H1 (cell line): ENCODE results near the gene SLC25A11.

Source experiments
- EGR1 ChIP-seq: IDR thresholded peaks from 2 replicates; pipeline ENCODE4 v1.6.1; 2011; ENCODE audit warnings: low read depth, low read length, borderline replicate concordance
- EZH2 ChIP-seq: fragments of 200-600 bp; sonication (generic); IDR thresholded peaks from 2 replicates; pipeline ENCODE4 v1.7.1; 2012; ENCODE audit warnings: low read depth, mild to moderate bottlenecking, moderate library complexity, low read length, inconsistent platforms; ENCODE audit not compliant: severe bottlenecking
- MAFK ChIP-seq: IDR thresholded peaks from 2 replicates; pipeline ENCODE4 v1.6.1; 2012; ENCODE audit warnings: low read depth, mild to moderate bottlenecking, improper control_type of control experiment, low read length
- POLR2A ChIP-seq, 2 experiments: IDR thresholded peaks; 1 replicate in 1 of 2; 2 replicates in 1 of 2; pipeline ENCODE4 v1.6.1; 2011; ENCODE audit warnings: low read depth in 2 of 2, low read length in 2 of 2, mild to moderate bottlenecking in 2 of 2; ENCODE audit errors: control extremely low read depth in 1 of 2
- POU5F1 ChIP-seq: IDR thresholded peaks from 2 replicates; pipeline ENCODE4 v1.6.1; 2011; ENCODE audit warnings: low read depth, mild to moderate bottlenecking, low read length, moderate library complexity
- RAD21 ChIP-seq, 2 experiments: IDR thresholded peaks in 1 of 2; conservative IDR thresholded peaks in 1 of 2; 2 replicates each; pipeline ENCODE4 v1.6.1; 2011; ENCODE audit warnings: low read depth in 2 of 2, low read length in 2 of 2, improper control_type of control experiment in 1 of 2, inconsistent platforms in 1 of 2, mild to moderate bottlenecking in 1 of 2, moderate library complexity in 1 of 2
- TEAD4 ChIP-seq: IDR thresholded peaks from 2 replicates; pipeline ENCODE4 v1.6.1; 2012; ENCODE audit warnings: low read depth, low read length, inconsistent platforms, mixed read lengths
- USF2 ChIP-seq: IDR thresholded peaks from 2 replicates; pipeline ENCODE4 v1.6.1; 2011; ENCODE audit warnings: low read length, improper control_type of control experiment
- TF ChIP-seq, protein P1 (sequence below): fragments of 300-600 bp; sonication (generic); IDR thresholded peaks from 2 replicates; pipeline ENCODE4 v1.7.1; 2012; ENCODE audit warnings: low read length, moderate library complexity, mild to moderate bottlenecking, inconsistent platforms; ENCODE audit not compliant: insufficient replicate concordance
- TF ChIP-seq, protein P2 (sequence below), 3 experiments: IDR thresholded peaks; 1 replicate in 2 of 3; 2 replicates in 1 of 3; pipeline versions ENCODE4 v1.5.1 to v1.6.1; 2011; ENCODE audit warnings: low read length in 3 of 3, mild to moderate bottlenecking in 3 of 3, inconsistent platforms in 2 of 3, low read depth in 1 of 3, moderate library complexity in 1 of 3; ENCODE audit not compliant: insufficient read depth in 1 of 3; ENCODE audit errors: control extremely low read depth in 1 of 3

DNA sequence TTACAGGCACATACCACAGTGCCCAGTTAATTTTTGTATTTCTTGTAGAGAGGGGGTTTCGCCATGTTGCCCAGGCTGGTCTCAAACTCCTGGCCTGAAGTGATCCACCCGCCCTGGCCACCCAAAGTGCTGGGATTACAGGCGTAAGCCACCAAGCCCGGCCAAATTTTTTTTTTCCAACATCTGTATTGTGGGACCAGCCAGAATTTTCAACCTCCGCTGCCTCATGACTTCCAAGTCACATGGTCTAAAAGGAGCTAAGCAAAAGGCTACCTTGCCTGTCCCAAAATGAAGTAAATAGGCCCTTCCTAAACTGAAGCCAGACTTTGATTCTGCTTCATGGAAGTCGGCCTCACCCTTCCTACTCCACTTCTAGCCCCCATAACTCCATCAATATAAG is 32.0 kb upstream of the SLC25A11 start:
- no peak for TF ChIP-seq POLR2A (IDR thresholded peaks at IDR 0.05; ENCODE audit: control extremely low read depth in 1 of 2, low read depth in 2 of 2, low read length in 2 of 2)
- no peak for TF ChIP-seq EZH2
- TF ChIP-seq, protein P1, sequence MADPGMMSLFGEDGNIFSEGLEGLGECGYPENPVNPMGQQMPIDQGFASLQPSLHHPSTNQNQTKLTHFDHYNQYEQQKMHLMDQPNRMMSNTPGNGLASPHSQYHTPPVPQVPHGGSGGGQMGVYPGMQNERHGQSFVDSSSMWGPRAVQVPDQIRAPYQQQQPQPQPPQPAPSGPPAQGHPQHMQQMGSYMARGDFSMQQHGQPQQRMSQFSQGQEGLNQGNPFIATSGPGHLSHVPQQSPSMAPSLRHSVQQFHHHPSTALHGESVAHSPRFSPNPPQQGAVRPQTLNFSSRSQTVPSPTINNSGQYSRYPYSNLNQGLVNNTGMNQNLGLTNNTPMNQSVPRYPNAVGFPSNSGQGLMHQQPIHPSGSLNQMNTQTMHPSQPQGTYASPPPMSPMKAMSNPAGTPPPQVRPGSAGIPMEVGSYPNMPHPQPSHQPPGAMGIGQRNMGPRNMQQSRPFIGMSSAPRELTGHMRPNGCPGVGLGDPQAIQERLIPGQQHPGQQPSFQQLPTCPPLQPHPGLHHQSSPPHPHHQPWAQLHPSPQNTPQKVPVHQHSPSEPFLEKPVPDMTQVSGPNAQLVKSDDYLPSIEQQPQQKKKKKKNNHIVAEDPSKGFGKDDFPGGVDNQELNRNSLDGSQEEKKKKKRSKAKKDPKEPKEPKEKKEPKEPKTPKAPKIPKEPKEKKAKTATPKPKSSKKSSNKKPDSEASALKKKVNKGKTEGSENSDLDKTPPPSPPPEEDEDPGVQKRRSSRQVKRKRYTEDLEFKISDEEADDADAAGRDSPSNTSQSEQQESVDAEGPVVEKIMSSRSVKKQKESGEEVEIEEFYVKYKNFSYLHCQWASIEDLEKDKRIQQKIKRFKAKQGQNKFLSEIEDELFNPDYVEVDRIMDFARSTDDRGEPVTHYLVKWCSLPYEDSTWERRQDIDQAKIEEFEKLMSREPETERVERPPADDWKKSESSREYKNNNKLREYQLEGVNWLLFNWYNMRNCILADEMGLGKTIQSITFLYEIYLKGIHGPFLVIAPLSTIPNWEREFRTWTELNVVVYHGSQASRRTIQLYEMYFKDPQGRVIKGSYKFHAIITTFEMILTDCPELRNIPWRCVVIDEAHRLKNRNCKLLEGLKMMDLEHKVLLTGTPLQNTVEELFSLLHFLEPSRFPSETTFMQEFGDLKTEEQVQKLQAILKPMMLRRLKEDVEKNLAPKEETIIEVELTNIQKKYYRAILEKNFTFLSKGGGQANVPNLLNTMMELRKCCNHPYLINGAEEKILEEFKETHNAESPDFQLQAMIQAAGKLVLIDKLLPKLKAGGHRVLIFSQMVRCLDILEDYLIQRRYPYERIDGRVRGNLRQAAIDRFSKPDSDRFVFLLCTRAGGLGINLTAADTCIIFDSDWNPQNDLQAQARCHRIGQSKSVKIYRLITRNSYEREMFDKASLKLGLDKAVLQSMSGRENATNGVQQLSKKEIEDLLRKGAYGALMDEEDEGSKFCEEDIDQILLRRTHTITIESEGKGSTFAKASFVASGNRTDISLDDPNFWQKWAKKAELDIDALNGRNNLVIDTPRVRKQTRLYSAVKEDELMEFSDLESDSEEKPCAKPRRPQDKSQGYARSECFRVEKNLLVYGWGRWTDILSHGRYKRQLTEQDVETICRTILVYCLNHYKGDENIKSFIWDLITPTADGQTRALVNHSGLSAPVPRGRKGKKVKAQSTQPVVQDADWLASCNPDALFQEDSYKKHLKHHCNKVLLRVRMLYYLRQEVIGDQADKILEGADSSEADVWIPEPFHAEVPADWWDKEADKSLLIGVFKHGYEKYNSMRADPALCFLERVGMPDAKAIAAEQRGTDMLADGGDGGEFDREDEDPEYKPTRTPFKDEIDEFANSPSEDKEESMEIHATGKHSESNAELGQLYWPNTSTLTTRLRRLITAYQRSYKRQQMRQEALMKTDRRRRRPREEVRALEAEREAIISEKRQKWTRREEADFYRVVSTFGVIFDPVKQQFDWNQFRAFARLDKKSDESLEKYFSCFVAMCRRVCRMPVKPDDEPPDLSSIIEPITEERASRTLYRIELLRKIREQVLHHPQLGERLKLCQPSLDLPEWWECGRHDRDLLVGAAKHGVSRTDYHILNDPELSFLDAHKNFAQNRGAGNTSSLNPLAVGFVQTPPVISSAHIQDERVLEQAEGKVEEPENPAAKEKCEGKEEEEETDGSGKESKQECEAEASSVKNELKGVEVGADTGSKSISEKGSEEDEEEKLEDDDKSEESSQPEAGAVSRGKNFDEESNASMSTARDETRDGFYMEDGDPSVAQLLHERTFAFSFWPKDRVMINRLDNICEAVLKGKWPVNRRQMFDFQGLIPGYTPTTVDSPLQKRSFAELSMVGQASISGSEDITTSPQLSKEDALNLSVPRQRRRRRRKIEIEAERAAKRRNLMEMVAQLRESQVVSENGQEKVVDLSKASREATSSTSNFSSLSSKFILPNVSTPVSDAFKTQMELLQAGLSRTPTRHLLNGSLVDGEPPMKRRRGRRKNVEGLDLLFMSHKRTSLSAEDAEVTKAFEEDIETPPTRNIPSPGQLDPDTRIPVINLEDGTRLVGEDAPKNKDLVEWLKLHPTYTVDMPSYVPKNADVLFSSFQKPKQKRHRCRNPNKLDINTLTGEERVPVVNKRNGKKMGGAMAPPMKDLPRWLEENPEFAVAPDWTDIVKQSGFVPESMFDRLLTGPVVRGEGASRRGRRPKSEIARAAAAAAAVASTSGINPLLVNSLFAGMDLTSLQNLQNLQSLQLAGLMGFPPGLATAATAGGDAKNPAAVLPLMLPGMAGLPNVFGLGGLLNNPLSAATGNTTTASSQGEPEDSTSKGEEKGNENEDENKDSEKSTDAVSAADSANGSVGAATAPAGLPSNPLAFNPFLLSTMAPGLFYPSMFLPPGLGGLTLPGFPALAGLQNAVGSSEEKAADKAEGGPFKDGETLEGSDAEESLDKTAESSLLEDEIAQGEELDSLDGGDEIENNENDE, result no peak
- TF ChIP-seq EGR1, result no peak
- no peak for TF ChIP-seq TEAD4
- TF ChIP-seq, protein P2, sequence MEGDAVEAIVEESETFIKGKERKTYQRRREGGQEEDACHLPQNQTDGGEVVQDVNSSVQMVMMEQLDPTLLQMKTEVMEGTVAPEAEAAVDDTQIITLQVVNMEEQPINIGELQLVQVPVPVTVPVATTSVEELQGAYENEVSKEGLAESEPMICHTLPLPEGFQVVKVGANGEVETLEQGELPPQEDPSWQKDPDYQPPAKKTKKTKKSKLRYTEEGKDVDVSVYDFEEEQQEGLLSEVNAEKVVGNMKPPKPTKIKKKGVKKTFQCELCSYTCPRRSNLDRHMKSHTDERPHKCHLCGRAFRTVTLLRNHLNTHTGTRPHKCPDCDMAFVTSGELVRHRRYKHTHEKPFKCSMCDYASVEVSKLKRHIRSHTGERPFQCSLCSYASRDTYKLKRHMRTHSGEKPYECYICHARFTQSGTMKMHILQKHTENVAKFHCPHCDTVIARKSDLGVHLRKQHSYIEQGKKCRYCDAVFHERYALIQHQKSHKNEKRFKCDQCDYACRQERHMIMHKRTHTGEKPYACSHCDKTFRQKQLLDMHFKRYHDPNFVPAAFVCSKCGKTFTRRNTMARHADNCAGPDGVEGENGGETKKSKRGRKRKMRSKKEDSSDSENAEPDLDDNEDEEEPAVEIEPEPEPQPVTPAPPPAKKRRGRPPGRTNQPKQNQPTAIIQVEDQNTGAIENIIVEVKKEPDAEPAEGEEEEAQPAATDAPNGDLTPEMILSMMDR (IDR thresholded peaks at IDR 0.05; ENCODE audit: control extremely low read depth in 1 of 3, insufficient read depth in 1 of 3, low read depth in 1 of 3, low read length in 3 of 3), result no peak
- TF ChIP-seq MAFK, result no peak
- TF ChIP-seq POU5F1, result no peak
- TF ChIP-seq RAD21 (IDR thresholded peaks at IDR 0.05 in 1 of 2, conservative IDR thresholded peaks at IDR 0.05 in 1 of 2; ENCODE audit: low read depth in 2 of 2, low read length in 2 of 2), result no peak
- TF ChIP-seq USF2, result no peak
